ENCODE results near the gene SLC9C2. TPM values are rescaled to one million over a fixed set of nuclear protein-coding genes. Genes with fewer than 3 reads are reported as not detected.
"Not testable (repeated sequence)": the region's sequence is repeated elsewhere in the genome, so short reads cannot be mapped to it uniquely, and the experiment has no call there.

The SLC9C2 gene
- total RNA-seq, 3 donors from 2014 or later = not detected

- TF ChIP-seq CTCF (IDR thresholded peaks at IDR 0.05) = no peak
- no peak for TF ChIP-seq POLR2A (IDR thresholded peaks at IDR 0.05)
- TF ChIP-seq POLR2AphosphoS5 (IDR thresholded peaks at IDR 0.05) = no peak
- no peaks in the 10 kb centered on the region for H3K36me3 ChIP-seq
- H3K27ac ChIP-seq = no peak overlapping the region
- no peak overlapping the region for H3K4me3 ChIP-seq
- no peak for DNase-seq (ENCODE audit: low spot score in 2 of 2)
- H3K4me1 ChIP-seq = no peaks in the 10 kb centered on the region
- no peaks in the 10 kb centered on the region for H3K27me3 ChIP-seq
- no peaks in the 10 kb centered on the region for H3K9me3 ChIP-seq
- intact Hi-C loops (cut with DNase I; ENCODE audit: low total_unique reads) = no loop called here
Measured at GRCh38 chr1:173502104-173502503, 100.8 kb downstream of the SLC9C2 start.

GRCh38 chr1:173499729-173500128, 103.1 kb downstream of the SLC9C2 start:
- Histone ChIP-seq H3K4me1 (no peaks in the 10 kb centered on the region), H3K36me3 (no peaks in the 10 kb centered on the region), H3K9me3 (no peaks in the 10 kb centered on the region), H3K4me3 (no peak overlapping the region), H3K27ac (no peak overlapping the region), H3K27me3 (no peaks in the 10 kb centered on the region)
- intact Hi-C loops (cut with DNase I; ENCODE audit: low total_unique reads) = no loop called here
- TF ChIP-seq POLR2AphosphoS5 (IDR thresholded peaks at IDR 0.05) (no peak), POLR2A (IDR thresholded peaks at IDR 0.05) (no peak), CTCF (IDR thresholded peaks at IDR 0.05) (no peak)
- no peak for DNase-seq (ENCODE audit: low spot score in 2 of 2)

GRCh38 chr1:173496757-173497320, 106.0 kb downstream of the SLC9C2 start:
- no peak for TF ChIP-seq POLR2AphosphoS5 (IDR thresholded peaks at IDR 0.05)
- TF ChIP-seq CTCF (IDR thresholded peaks at IDR 0.05) = no peak
- no peak for TF ChIP-seq POLR2A (IDR thresholded peaks at IDR 0.05)
- Histone ChIP-seq H3K27me3 (no peaks in the 10 kb centered on the region), H3K27ac (no peak overlapping the region), H3K4me3 (no peak overlapping the region), H3K4me1 (no peaks in the 10 kb centered on the region), H3K36me3 (no peaks in the 10 kb centered on the region), H3K9me3 (no peaks in the 10 kb centered on the region)
- intact Hi-C loops (cut with DNase I; ENCODE audit: low total_unique reads) = no loop called here
- DNase-seq (ENCODE audit: low spot score in 2 of 2) = no peak

- no peaks in the 10 kb centered on the region for H3K27me3 ChIP-seq
- no peaks in the 10 kb centered on the region for H3K4me1 ChIP-seq
- no peak overlapping the region for H3K4me3 ChIP-seq
- no peak for DNase-seq (ENCODE audit: low spot score in 2 of 2)
- no peak for TF ChIP-seq CTCF (IDR thresholded peaks at IDR 0.05)
- TF ChIP-seq POLR2AphosphoS5 (IDR thresholded peaks at IDR 0.05) = no peak
- TF ChIP-seq POLR2A (IDR thresholded peaks at IDR 0.05) = no peak
- no peaks in the 10 kb centered on the region for H3K9me3 ChIP-seq
- H3K27ac ChIP-seq = no peak overlapping the region
- H3K36me3 ChIP-seq = no peaks in the 10 kb centered on the region
- intact Hi-C loops (cut with DNase I; ENCODE audit: low total_unique reads) = no loop called here
Measured at GRCh38 chr1:173495609-173496267, 107.1 kb downstream of the SLC9C2 start.

GRCh38 chr1:173493125-173493524, 109.7 kb downstream of the SLC9C2 start:
- DNase-seq (ENCODE audit: low spot score in 2 of 2); intact Hi-C loops (cut with DNase I; ENCODE audit: low total_unique reads); H3K27me3 ChIP-seq; H3K36me3 ChIP-seq; H3K9me3 ChIP-seq; H3K4me1 ChIP-seq; H3K27ac ChIP-seq; H3K4me3 ChIP-seq: not testable (repeated sequence)
